ENCODE results near the gene NR1D1. TPM values are rescaled to one million over a fixed set of nuclear protein-coding genes. Genes with fewer than 3 reads are reported as not detected.

Gene NR1D1
- total and polyA plus RNA-seq, 2 of the 13 experiments (the other 11 are each of a cell fraction or from before 2014, with no cell fraction given): 2.1 to 2.7 TPM

DNA sequence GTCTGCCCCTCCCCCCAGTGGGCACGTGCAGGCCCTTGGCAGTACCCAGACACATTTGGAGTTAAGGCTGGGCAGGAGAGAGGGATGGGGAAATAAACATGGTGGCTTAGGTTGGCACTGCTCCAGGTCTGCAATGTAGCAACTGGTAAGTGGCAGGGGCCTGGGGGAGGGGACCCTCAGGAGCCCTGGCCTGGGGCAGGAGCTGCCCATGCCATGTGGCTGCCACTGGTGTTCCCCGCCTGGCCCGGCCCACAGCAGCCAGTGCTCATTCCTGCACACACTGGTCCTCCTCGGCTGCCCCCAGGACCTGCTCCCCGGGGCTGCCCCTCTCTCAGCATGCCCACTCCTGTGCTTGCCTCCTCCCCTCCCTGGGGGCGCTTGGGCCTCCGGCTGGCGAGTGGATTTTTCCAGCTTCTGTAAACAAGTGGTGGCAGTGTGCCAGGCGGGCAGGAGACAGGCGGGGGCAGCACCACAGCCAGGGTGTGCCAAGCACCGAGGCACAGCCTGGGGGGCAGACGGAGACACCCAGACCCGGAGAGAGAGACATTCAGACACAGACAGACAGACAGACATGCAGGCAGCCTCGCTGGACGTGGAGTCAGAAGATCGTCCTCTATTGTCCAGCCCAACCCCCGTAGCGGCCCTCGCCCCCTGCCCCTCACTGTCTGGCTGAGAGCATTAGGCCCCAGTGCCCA lies 28.2 kb downstream of the NR1D1 start (continued):
- TF ChIP-seq, protein P1, sequence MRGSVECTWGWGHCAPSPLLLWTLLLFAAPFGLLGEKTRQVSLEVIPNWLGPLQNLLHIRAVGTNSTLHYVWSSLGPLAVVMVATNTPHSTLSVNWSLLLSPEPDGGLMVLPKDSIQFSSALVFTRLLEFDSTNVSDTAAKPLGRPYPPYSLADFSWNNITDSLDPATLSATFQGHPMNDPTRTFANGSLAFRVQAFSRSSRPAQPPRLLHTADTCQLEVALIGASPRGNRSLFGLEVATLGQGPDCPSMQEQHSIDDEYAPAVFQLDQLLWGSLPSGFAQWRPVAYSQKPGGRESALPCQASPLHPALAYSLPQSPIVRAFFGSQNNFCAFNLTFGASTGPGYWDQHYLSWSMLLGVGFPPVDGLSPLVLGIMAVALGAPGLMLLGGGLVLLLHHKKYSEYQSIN (CRISPR knock-in tag; IDR thresholded peaks at IDR 0.05; ENCODE audit: borderline replicate concordance): no peak
- peak; percentile 52; the same call in 1 of the 2 replicates for TF ChIP-seq FOXO1 (CRISPR knock-in tag; IDR thresholded peaks at IDR 0.05)
- TF ChIP-seq SALL1 (CRISPR knock-in tag; IDR thresholded peaks at IDR 0.05): 0 out of 2 replicates have a peak, but pooled peaks have one; percentile 21
- TF ChIP-seq ZNF12 (CRISPR knock-in tag; IDR thresholded peaks at IDR 0.05): 0 out of 2 replicates have a peak, but pooled peaks have one; percentile 39
- TF ChIP-seq XBP1 (CRISPR knock-in tag; IDR thresholded peaks at IDR 0.05): no peak
- no peak for TF ChIP-seq ZNF335 (CRISPR knock-in tag; IDR thresholded peaks at IDR 0.05)
- no peak for TF ChIP-seq PTBP1 (IDR thresholded peaks at IDR 0.05; ENCODE audit: low read depth, low read length, poor library complexity, severe bottlenecking)
- no peak for TF ChIP-seq NFE2L1 (CRISPR knock-in tag; IDR thresholded peaks at IDR 0.05; ENCODE audit: borderline replicate concordance)
- no peak for TF ChIP-seq SOX6 (IDR thresholded peaks at IDR 0.05)
- TF ChIP-seq SOX6 (CRISPR knock-in tag; IDR thresholded peaks at IDR 0.05): peak; percentile 21
- TF ChIP-seq ZSCAN29 (CRISPR knock-in tag; conservative IDR thresholded peaks at IDR 0.05): 0 out of 2 replicates have a peak, but pooled peaks have one; percentile 40
- no peak for TF ChIP-seq ZNF672 (CRISPR knock-in tag; IDR thresholded peaks at IDR 0.05)
- TF ChIP-seq NFYB (CRISPR knock-in tag; IDR thresholded peaks at IDR 0.05): no peak
- no peak for TF ChIP-seq CBFB (CRISPR knock-in tag; IDR thresholded peaks at IDR 0.05)
- TF ChIP-seq, protein P2, sequence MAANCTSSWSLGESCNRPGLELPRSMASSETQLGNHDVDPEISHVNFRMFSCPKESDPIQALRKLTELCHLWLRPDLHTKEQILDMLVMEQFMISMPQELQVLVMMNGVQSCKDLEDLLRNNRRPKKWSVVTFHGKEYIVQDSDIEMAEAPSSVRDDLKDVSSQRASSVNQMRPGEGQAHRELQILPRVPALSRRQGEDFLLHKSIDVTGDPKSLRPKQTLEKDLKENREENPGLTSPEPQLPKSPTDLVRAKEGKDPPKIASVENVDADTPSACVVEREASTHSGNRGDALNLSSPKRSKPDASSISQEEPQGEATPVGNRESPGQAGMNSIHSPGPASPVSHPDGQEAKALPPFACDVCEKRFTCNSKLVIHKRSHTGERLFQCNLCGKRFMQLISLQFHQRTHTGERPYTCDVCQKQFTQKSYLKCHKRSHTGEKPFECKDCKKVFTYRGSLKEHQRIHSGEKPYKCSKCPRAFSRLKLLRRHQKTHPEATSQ (CRISPR knock-in tag; IDR thresholded peaks at IDR 0.05; ENCODE audit: borderline replicate concordance): no peak
- TF ChIP-seq, protein P3, sequence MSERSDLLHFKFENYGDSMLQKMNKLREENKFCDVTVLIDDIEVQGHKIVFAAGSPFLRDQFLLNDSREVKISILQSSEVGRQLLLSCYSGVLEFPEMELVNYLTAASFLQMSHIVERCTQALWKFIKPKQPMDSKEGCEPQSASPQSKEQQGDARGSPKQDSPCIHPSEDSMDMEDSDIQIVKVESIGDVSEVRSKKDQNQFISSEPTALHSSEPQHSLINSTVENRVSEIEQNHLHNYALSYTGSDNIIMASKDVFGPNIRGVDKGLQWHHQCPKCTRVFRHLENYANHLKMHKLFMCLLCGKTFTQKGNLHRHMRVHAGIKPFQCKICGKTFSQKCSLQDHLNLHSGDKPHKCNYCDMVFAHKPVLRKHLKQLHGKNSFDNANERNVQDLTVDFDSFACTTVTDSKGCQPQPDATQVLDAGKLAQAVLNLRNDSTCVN (CRISPR knock-in tag; IDR thresholded peaks at IDR 0.05; ENCODE audit: borderline replicate concordance): no peak
- TF ChIP-seq ZNF337 (CRISPR knock-in tag; IDR thresholded peaks at IDR 0.05; ENCODE audit: borderline replicate concordance, low read depth): no peak
- TF ChIP-seq MEIS2 (CRISPR knock-in tag; IDR thresholded peaks at IDR 0.05): 0 out of 2 replicates have a peak, but pooled peaks have one; percentile 7
- TF ChIP-seq PHB2 (IDR thresholded peaks at IDR 0.05; ENCODE audit: partially characterized antibody): no peak
- TF ChIP-seq POLR2AphosphoS2 (IDR thresholded peaks at IDR 0.05; ENCODE audit: low read depth, low read length): no peak
- TF ChIP-seq, protein P4, sequence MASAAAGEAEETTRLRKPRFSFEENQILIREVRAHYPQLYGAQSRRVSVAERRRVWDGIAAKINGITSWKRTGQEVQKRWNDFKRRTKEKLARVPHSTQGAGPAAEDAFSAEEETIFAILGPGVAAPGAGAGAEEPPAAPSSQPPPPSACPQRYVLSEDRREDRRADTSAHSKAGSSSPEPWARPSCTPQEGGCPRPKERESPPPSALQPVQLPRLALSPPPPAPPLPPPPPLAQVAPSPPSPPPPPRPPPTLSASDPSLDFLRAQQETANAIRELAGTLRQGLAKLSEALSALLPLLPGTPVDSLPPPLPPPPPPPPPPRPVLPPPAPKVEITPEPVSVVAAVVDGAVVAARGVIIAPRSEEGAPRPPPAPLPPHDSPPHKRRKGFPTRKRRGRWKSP (CRISPR knock-in tag; IDR thresholded peaks at IDR 0.05): no peak
- TF ChIP-seq XRCC5 (optimal IDR thresholded peaks at IDR 0.05; ENCODE audit: low read length): no peak
- no peak for TF ChIP-seq KAT8 (CRISPR knock-in tag; IDR thresholded peaks at IDR 0.05)
- TF ChIP-seq, protein P5, sequence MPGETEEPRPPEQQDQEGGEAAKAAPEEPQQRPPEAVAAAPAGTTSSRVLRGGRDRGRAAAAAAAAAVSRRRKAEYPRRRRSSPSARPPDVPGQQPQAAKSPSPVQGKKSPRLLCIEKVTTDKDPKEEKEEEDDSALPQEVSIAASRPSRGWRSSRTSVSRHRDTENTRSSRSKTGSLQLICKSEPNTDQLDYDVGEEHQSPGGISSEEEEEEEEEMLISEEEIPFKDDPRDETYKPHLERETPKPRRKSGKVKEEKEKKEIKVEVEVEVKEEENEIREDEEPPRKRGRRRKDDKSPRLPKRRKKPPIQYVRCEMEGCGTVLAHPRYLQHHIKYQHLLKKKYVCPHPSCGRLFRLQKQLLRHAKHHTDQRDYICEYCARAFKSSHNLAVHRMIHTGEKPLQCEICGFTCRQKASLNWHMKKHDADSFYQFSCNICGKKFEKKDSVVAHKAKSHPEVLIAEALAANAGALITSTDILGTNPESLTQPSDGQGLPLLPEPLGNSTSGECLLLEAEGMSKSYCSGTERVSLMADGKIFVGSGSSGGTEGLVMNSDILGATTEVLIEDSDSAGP (CRISPR knock-in tag; IDR thresholded peaks at IDR 0.05; ENCODE audit: borderline replicate concordance): peak; percentile 14; the same call in 1 of the 2 replicates
- no peak for TF ChIP-seq FOSL1 (CRISPR knock-in tag; IDR thresholded peaks at IDR 0.05; ENCODE audit: borderline replicate concordance)
